Measurements from ENCODE around the gene MAPKAPK5.

- TF ChIP-seq CTCF (IDR thresholded peaks at IDR 0.05) (no peak), POLR2AphosphoS5 (IDR thresholded peaks at IDR 0.05) (no peak), EP300 (IDR thresholded peaks at IDR 0.05) (no peak), POLR2A (IDR thresholded peaks at IDR 0.05) (no peak)
Measured at GRCh38 chr12:111816065-111816615, 25.9 kb upstream of the MAPKAPK5 start.

Data from gastroesophageal sphincter (tissue), 3 donors.